ENCODE measurements around the gene DGKI. TPM values are rescaled to one million over a fixed set of nuclear protein-coding genes. Genes with fewer than 3 reads are reported as not detected.

The DGKI gene
- total RNA-seq, 1 donor from 2014 or later: 10.1 TPM

- no peak for DNase-seq (ENCODE audit: low spot score)
These were observed 55.9 kb downstream of the DGKI start for GRCh38 chr7:137790828-137791227.

GRCh38 chr7:137789215-137789882, 57.4 kb downstream of the DGKI start:
- DNase-seq (ENCODE audit: low spot score): no peak

GRCh38 chr7:137787301-137787976, 59.3 kb downstream of the DGKI start:
- DNase-seq (ENCODE audit: low spot score): no peak

- DNase-seq (ENCODE audit: low spot score): no peak
These were observed 68.3 kb downstream of the DGKI start for GRCh38 chr7:137778511-137778910.

GRCh38 chr7:137774793-137775201, 72.0 kb downstream of the DGKI start:
- no peak for DNase-seq (ENCODE audit: low spot score)

- DNase-seq (ENCODE audit: low spot score): no peak
These were observed 74.0 kb downstream of the DGKI start for GRCh38 chr7:137772748-137773147.

GRCh38 chr7:137772316-137772715, 74.5 kb downstream of the DGKI start:
- DNase-seq (ENCODE audit: low spot score): no peak

- DNase-seq (ENCODE audit: low spot score): no peak
These were observed 75.1 kb downstream of the DGKI start for GRCh38 chr7:137771679-137772078.

GRCh38 chr7:137771273-137771672, 75.5 kb downstream of the DGKI start:
- no peak for DNase-seq (ENCODE audit: low spot score)

- no peak for DNase-seq (ENCODE audit: low spot score)
These were observed 78.4 kb downstream of the DGKI start for GRCh38 chr7:137768366-137768765.

GRCh38 chr7:137762334-137762733, 84.4 kb downstream of the DGKI start:
- no peak for DNase-seq (ENCODE audit: low spot score)

- no peak for DNase-seq (ENCODE audit: low spot score)
These were observed 86.7 kb downstream of the DGKI start for GRCh38 chr7:137760111-137760510.

- DNase-seq (ENCODE audit: low spot score): no peak
These were observed 89.4 kb downstream of the DGKI start for GRCh38 chr7:137757146-137757925.

GRCh38 chr7:137755846-137756651, 90.7 kb downstream of the DGKI start:
- no peak for DNase-seq (ENCODE audit: low spot score)

- DNase-seq (ENCODE audit: low spot score): no peak
These were observed 91.3 kb downstream of the DGKI start for GRCh38 chr7:137755427-137755826.

- no peak for DNase-seq (ENCODE audit: low spot score)
These were observed 92.6 kb downstream of the DGKI start for GRCh38 chr7:137753948-137754851.

- no peak for DNase-seq (ENCODE audit: low spot score)
These were observed 93.2 kb downstream of the DGKI start for GRCh38 chr7:137753575-137753947.

- DNase-seq (ENCODE audit: low spot score): no peak
These were observed 93.7 kb downstream of the DGKI start for GRCh38 chr7:137753067-137753466.

GRCh38 chr7:137751361-137752009, 95.3 kb downstream of the DGKI start:
- DNase-seq (ENCODE audit: low spot score): no peak

Data from mesenteric fat pad (tissue), 1 donor.